CD8-positive, alpha-beta memory T cell (primary cell): ENCODE measurements around the gene DMWD. TPM values are rescaled to one million over a fixed set of nuclear protein-coding genes. Genes with fewer than 3 reads are reported as not detected.

ENCODE experiments used
- CTCF ChIA-PET: fragments of 350-600 bp; sonication (Branson Sonifier 250); formaldehyde crosslinking; loops from one replicate; lab custom pipeline; 2021; ENCODE audit warnings: antibody characterized with exemption; lab: Charles Lee
- POLR2A ChIA-PET: fragments of 350-600 bp; sonication (Branson Sonifier 250); formaldehyde crosslinking; loops from one replicate; lab custom pipeline; 2021; ENCODE audit warnings: antibody characterized with exemption; lab: Charles Lee
- DNase-seq, 5 donors: peaks; one replicate each; pipeline versions ENCODE4 v3.0.0 to v3.0.0-alpha.2; 2020 to 2022; ENCODE audit warnings: mixed read lengths in 1 of 5
- H3K27ac ChIP-seq: one replicate; pipeline ENCODE4 v1.7.0; 2013; ENCODE audit warnings: low read depth, mild to moderate bottlenecking, low read length, moderate library complexity
- H3K27me3 ChIP-seq: 2 replicates; pipeline ENCODE4 v1.7.0; 2013; ENCODE audit warnings: low read length, mild to moderate bottlenecking; ENCODE audit not compliant: insufficient read depth, poor library complexity, severe bottlenecking
- H3K36me3 ChIP-seq: 2 replicates; pipeline ENCODE4 v1.7.0; 2013; ENCODE audit warnings: mild to moderate bottlenecking, low read length, moderate library complexity; ENCODE audit not compliant: insufficient read depth
- H3K4me1 ChIP-seq: 2 replicates; pipeline ENCODE4 v1.7.0; 2013; ENCODE audit warnings: mild to moderate bottlenecking, low read length, moderate library complexity; ENCODE audit not compliant: insufficient read depth
- H3K4me3 ChIP-seq: 2 replicates; pipeline ENCODE4 v1.7.0; 2013; ENCODE audit warnings: mild to moderate bottlenecking, low read length
- H3K9me3 ChIP-seq: 2 replicates; pipeline ENCODE4 v1.7.0; 2013; ENCODE audit warnings: mild to moderate bottlenecking, low read length
- H3K27ac Mint-ChIP-seq, 8 donors: one replicate each; pipeline ENCODE4 v1.8.0; 2020 to 2021; ENCODE audit warnings: mixed read lengths in 8 of 8, mild to moderate bottlenecking in 6 of 8, inconsistent platforms in 3 of 8, moderate library complexity in 3 of 8
- H3K27me3 Mint-ChIP-seq, 2 donors: one replicate each; pipeline ENCODE4 v1.8.0; 2020 to 2021; ENCODE audit warnings: mixed read lengths in 2 of 2, mild to moderate bottlenecking in 1 of 2, moderate library complexity in 1 of 2
- H3K36me3 Mint-ChIP-seq, 3 donors: one replicate each; pipeline ENCODE4 v1.8.0; 2020 to 2021; ENCODE audit warnings: mixed read lengths in 3 of 3, inconsistent platforms in 1 of 3, mild to moderate bottlenecking in 1 of 3
- H3K4me1 Mint-ChIP-seq, 3 donors: one replicate each; pipeline ENCODE4 v1.8.0; 2020 to 2021; ENCODE audit warnings: mixed read lengths in 3 of 3, inconsistent platforms in 1 of 3, mild to moderate bottlenecking in 1 of 3
- H3K4me3 Mint-ChIP-seq, 7 donors: one replicate each; pipeline ENCODE4 v1.8.0; 2020 to 2021; ENCODE audit warnings: mixed read lengths in 7 of 7, mild to moderate bottlenecking in 6 of 7, moderate library complexity in 4 of 7, inconsistent platforms in 2 of 7
- H3K9me3 Mint-ChIP-seq, 5 donors: one replicate each; pipeline ENCODE4 v1.8.0; 2020 to 2022; ENCODE audit warnings: mixed read lengths in 5 of 5, mild to moderate bottlenecking in 3 of 5, moderate library complexity in 2 of 5, inconsistent platforms in 1 of 5
- polyA plus RNA-seq: library from polyadenylated mRNA; unstranded; fragments of 300-500 nt; fragmentation: Illumina TruSeq; gene quantifications from one replicate; pipeline ENCODE4 v1.2.3, GENCODE V29; 2021
- total RNA-seq, 2 experiments: library from RNA; stranded (reverse); gene quantifications; one replicate each; pipeline ENCODE4 v1.2.3, GENCODE V29; 2021

The DMWD gene
- total and polyA plus RNA-seq, 3 experiments from 2014 or later: 25.6 to 62.9 (median 57.6) TPM

GRCh38 chr19:45782820-45783785, 9.5 kb downstream of the DMWD start:
- Mint-ChIP-seq H3K9me3 (no peaks in the 10 kb centered on the region), H3K27me3 (peaks cover 8 to 21% of the 10 kb centered on the region in 2 donors), H3K4me1 (peaks cover 19 to 24% (median 20%) of the 10 kb centered on the region in 3 donors), H3K36me3 (peaks cover 6 to 36% (median 8%) of the 10 kb centered on the region in 3 donors), H3K4me3 (no peak overlapping the region), H3K27ac (peak overlapping the region in 1 of 8 donors; percentile 14)
- no peak overlapping the region for H3K4me3 ChIP-seq
- CTCF ChIA-PET: interaction anchor here (0.8 to 1.0 kb wide), 2 partner anchors 13 to 14 kb away, joined by 3 to 4 read pairs; partner anchors contain the start of gene SIX5
- no peak for DNase-seq
- H3K4me1 ChIP-seq: peaks cover 20% of the 10 kb centered on the region
- H3K9me3 ChIP-seq: no peaks in the 10 kb centered on the region
- H3K36me3 ChIP-seq: no peaks in the 10 kb centered on the region
- POLR2A ChIA-PET: interaction anchor here (0.6 to 1.1 kb wide), 4 partner anchors 12 to 604 kb away, joined by 3 to 4 read pairs (median 4); partner anchors contain the start of gene SIX5
- H3K27me3 ChIP-seq: peaks cover 5% of the 10 kb centered on the region
- no peak overlapping the region for H3K27ac ChIP-seq

GRCh38 chr19:45782162-45782691, 10.4 kb downstream of the DMWD start, which contains the start of gene DMPK:
Gene DMPK, minus strand, starts transcription at chr19:45782490. Its CDS starts 138 bp downstream, at chr19:45782352.
- Mint-ChIP-seq H3K4me3 (no peak within 1 kb of the TSS), H3K27ac (no peak within 1 kb of the TSS), H3K9me3 (no peaks in the 10 kb centered on the region), H3K36me3 (peaks cover 0 to 34% (median 7%) of the 10 kb centered on the region in 3 donors), H3K27me3 (peaks cover 8 to 21% of the 10 kb centered on the region in 2 donors), H3K4me1 (peaks cover 18 to 24% (median 18%) of the 10 kb centered on the region in 3 donors)
- CTCF ChIA-PET: interaction anchor here (0.6 to 1.1 kb wide), 2 partner anchors 13 to 35 kb away, joined by 3 to 5 read pairs; no protein-coding TSS in a partner anchor
- H3K4me1 ChIP-seq: peaks cover 20% of the 10 kb centered on the region
- no peak within 1 kb of the TSS for H3K27ac ChIP-seq
- POLR2A ChIA-PET: interaction anchor here (0.6 to 1.2 kb wide), 4 partner anchors 12 to 603 kb away, joined by 3 to 4 read pairs (median 4); partner anchors contain the start of gene SIX5
- no peaks in the 10 kb centered on the region for H3K36me3 ChIP-seq
- DNase-seq: no peak
- H3K27me3 ChIP-seq: peaks cover 5% of the 10 kb centered on the region
- H3K9me3 ChIP-seq: no peaks in the 10 kb centered on the region
- no peak within 1 kb of the TSS for H3K4me3 ChIP-seq

- Histone ChIP-seq H3K9me3 (no peaks in the 10 kb centered on the region), H3K27ac (no peak overlapping the region), H3K36me3 (no peaks in the 10 kb centered on the region), H3K4me1 (peaks cover 20% of the 10 kb centered on the region), H3K27me3 (peaks cover 5% of the 10 kb centered on the region), H3K4me3 (no peak overlapping the region)
- DNase-seq: no peak
- Mint-ChIP-seq H3K4me1 (peaks cover 18 to 24% (median 18%) of the 10 kb centered on the region in 3 donors), H3K9me3 (no peaks in the 10 kb centered on the region), H3K36me3 (peaks cover 2 to 34% (median 14%) of the 10 kb centered on the region in 3 donors), H3K27ac (no peak overlapping the region), H3K27me3 (peaks cover 8 to 21% of the 10 kb centered on the region in 2 donors), H3K4me3 (no peak overlapping the region)
- ChIA-PET CTCF (interaction anchor here (0.6 to 1.1 kb wide), 2 partner anchors 12 to 35 kb away, joined by 3 to 5 read pairs; no protein-coding TSS in a partner anchor), POLR2A (interaction anchor here (1.2 kb wide), 1 partner anchor 11 kb away, joined by 4 read pairs; no protein-coding TSS in a partner anchor)
These were observed 11.2 kb downstream of the DMWD start for GRCh38 chr19:45781214-45782161.

- peaks cover 20% of the 10 kb centered on the region for H3K4me1 ChIP-seq
These were observed 12.0 kb downstream of the DMWD start for GRCh38 chr19:45780448-45781213.

GRCh38 chr19:45780146-45780447, 12.5 kb downstream of the DMWD start:
- H3K4me3 ChIP-seq: no peak overlapping the region
- Mint-ChIP-seq H3K9me3 (no peaks in the 10 kb centered on the region), H3K27ac (peak overlapping the region in 1 of 8 donors; percentile 29), H3K36me3 (peaks cover 2 to 27% (median 14%) of the 10 kb centered on the region in 3 donors), H3K4me3 (peak overlapping the region in 2 of 7 donors; percentile 9 to 83), H3K4me1 (peaks cover 18 to 24% (median 18%) of the 10 kb centered on the region in 3 donors), H3K27me3 (peaks cover 11 to 21% of the 10 kb centered on the region in 2 donors)
- peaks cover 5% of the 10 kb centered on the region for H3K27me3 ChIP-seq
- H3K36me3 ChIP-seq: no peaks in the 10 kb centered on the region
- no peak for DNase-seq
- no peak overlapping the region for H3K27ac ChIP-seq
- peaks cover 20% of the 10 kb centered on the region for H3K4me1 ChIP-seq
- CTCF ChIA-PET: interaction anchor here (2.4 kb wide), 1 partner anchor 10 kb away, joined by 15 read pairs; the partner anchor contains the start of gene SIX5
- POLR2A ChIA-PET: no interaction called here
- no peaks in the 10 kb centered on the region for H3K9me3 ChIP-seq

More at GRCh38 chr19:45780448-45781213, 12.0 kb downstream of the DMWD start:
- no peak for DNase-seq
- Histone ChIP-seq H3K4me3 (no peak overlapping the region), H3K9me3 (no peaks in the 10 kb centered on the region), H3K27me3 (peaks cover 5% of the 10 kb centered on the region), H3K27ac (no peak overlapping the region), H3K36me3 (no peaks in the 10 kb centered on the region)
- Mint-ChIP-seq H3K4me3 (no peak overlapping the region), H3K27me3 (peaks cover 11 to 21% of the 10 kb centered on the region in 2 donors), H3K27ac (peak overlapping the region in 2 of 8 donors; percentile 29 to 52), H3K9me3 (no peaks in the 10 kb centered on the region), H3K4me1 (peaks cover 18 to 24% (median 18%) of the 10 kb centered on the region in 3 donors), H3K36me3 (peaks cover 2 to 32% (median 14%) of the 10 kb centered on the region in 3 donors)
- ChIA-PET POLR2A (interaction anchor here (1.2 kb wide), 1 partner anchor 10 kb away, joined by 4 read pairs; no protein-coding TSS in a partner anchor), CTCF (no interaction called here)

- peak; percentile 60 to 83 (median 81) for DNase-seq
- H3K4me1 ChIP-seq: peaks cover 20% of the 10 kb centered on the region
- H3K27me3 ChIP-seq: peaks cover 5% of the 10 kb centered on the region
- no peaks in the 10 kb centered on the region for H3K9me3 ChIP-seq
- H3K4me1 Mint-ChIP-seq: peaks cover 18 to 24% (median 18%) of the 10 kb centered on the region in 3 donors
- ChIA-PET CTCF (interaction anchor here (1.0 to 2.4 kb wide), 6 partner anchors 10 to 69 kb away, joined by 3 to 15 read pairs (median 4); partner anchors contain the start of genes DMWD and SIX5), POLR2A (interaction anchor here (1.2 kb wide), 1 partner anchor 10 kb away, joined by 14 read pairs; the partner anchor contains the start of gene SIX5)
- no peaks in the 10 kb centered on the region for H3K9me3 Mint-ChIP-seq
- peak overlapping the region; percentile 46 for H3K4me3 ChIP-seq
- peaks cover 11 to 21% of the 10 kb centered on the region in 2 donors for H3K27me3 Mint-ChIP-seq
- no peak overlapping the region for H3K27ac ChIP-seq
- peak overlapping the region in 6 of 7 donors; percentile 78 to 93 (median 84) for H3K4me3 Mint-ChIP-seq
- peaks cover 2 to 26% (median 14%) of the 10 kb centered on the region in 3 donors for H3K36me3 Mint-ChIP-seq
- no peaks in the 10 kb centered on the region for H3K36me3 ChIP-seq
- peak overlapping the region in 5 of 8 donors; percentile 0 to 84 (median 67) for H3K27ac Mint-ChIP-seq
These were observed 13.2 kb downstream of the DMWD start for GRCh38 chr19:45779231-45780145.
